Sigmoid colon (tissue), 4 donors: ENCODE measurements around the gene CUZD1.

Experiments used
- CTCF ChIP-seq, 4 experiments: fragments of 450-650 bp in 3 of 4; fragments of 200-600 bp in 1 of 4; IDR thresholded peaks; one replicate each; pipeline ENCODE4 v1.5.1; 2016 to 2019; ENCODE audit warnings: antibody characterized with exemption in 4 of 4, mild to moderate bottlenecking in 3 of 4, moderate library complexity in 2 of 4
- POLR2AphosphoS5 ChIP-seq, 4 donors: sonication (generic); formaldehyde crosslinking; IDR thresholded peaks; one replicate each; pipeline ENCODE4 v1.6.1; 2017; ENCODE audit warnings: antibody characterized with exemption in 4 of 4

GRCh38 chr10:122876467-122876855 lies 30.8 kb upstream of the CUZD1 start:
- TF ChIP-seq POLR2AphosphoS5 (IDR thresholded peaks at IDR 0.05) (no peak), CTCF (IDR thresholded peaks at IDR 0.05) (no peak)
